ENCODE measurements around the gene NABP2.
"Not testable (repeated sequence)": the region's sequence is repeated elsewhere in the genome, so short reads cannot be mapped to it uniquely, and the experiment has no call there.

NABP2 gene

GRCh38 chr12:56224102-56224701, at the start of gene NABP2:
NABP2 (plus strand) TSS chr12:56224342; CDS start chr12:56224857, 515 bp downstream.
- peak; percentile 95 for DNase-seq

DNA sequence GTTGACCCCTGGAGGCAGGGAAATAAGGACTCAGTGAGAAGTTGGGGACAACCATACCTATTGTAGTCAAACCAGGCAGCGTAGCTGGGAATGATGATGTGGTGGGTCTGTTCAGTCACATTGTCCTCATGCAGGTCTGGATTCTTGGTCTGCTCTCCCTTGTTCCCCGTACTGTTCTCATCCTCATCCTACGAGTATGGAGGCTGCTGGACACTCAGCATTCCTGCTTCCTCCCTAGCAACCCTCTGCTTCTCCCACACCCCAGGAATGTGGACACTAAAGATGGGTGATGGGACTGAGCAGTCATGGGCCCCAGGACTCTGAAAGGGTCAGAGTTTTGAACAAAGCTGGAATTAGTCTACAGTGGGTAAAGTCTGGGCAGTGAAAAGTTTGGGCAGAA, 45.8 kb upstream of the NABP2 start:
- no peak for DNase-seq

DNA sequence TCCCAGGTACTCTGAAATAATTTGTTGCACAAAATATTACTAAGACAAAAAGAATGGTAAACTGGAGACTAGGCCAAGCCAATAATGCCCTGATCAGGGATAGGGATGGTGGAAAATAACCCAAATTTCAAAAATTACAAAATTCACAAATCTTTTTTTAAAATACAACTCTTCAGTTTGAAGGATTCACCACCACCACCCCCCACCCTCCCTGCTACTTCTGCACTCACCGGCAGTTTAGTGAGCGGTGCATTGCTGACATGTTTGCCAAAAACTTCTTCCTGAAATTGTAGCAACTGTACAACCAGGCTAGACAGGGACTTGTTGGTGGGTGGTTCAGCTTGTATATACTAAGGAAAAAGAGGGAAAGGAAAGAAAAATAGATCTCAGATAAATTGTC, 37.2 kb upstream of the NABP2 start:
- no peak for DNase-seq

DNA sequence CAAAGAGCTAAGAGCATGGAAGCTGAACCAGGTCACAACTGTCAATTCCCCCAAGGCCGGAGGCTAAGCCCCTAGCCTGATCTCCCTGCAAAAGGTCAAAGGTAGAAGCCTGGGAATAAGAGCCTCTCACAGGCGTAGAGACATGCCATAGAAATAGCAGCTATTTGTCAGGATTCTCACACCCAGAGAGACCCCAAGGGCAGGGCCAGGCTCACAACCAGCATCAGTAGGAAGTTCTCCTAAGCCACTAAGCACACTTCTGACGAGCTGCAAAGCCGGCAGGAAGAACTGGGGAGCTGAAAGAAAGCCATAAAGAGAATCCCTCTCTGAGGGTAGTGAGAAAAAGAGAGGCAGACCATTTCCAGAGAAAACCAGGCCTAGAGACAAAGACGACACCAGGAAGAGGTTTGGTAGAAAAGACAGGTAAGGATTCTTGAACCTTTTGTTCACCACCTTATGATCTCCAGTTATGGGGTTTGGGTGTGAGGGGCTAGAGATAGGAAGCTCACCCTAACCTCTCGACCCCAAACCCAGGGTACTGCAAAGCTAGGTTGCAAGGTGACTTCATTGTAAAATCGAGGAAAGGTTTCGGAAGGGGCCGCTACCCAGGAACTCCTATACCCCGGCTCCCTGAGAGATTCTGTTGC, 35.9 kb upstream of the NABP2 start:
- no peak for DNase-seq

DNA sequence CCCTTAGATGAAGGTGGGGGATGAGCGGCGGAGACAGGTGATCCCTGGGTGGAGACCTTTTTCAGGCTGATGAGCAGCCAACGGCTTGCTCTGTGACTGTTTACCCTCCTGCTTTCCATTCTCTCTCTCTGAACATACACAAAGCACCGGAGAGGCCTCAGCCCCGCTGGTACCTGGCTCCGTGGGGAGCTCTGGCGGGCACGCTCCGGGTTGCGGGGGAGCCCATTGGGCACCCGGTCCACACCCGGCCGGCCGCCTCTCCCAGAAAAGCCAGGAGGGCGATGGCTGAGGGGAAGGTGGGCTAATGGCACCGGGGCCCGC, 35.4 kb upstream of the NABP2 start:
- DNase-seq: peak; percentile 17

DNA sequence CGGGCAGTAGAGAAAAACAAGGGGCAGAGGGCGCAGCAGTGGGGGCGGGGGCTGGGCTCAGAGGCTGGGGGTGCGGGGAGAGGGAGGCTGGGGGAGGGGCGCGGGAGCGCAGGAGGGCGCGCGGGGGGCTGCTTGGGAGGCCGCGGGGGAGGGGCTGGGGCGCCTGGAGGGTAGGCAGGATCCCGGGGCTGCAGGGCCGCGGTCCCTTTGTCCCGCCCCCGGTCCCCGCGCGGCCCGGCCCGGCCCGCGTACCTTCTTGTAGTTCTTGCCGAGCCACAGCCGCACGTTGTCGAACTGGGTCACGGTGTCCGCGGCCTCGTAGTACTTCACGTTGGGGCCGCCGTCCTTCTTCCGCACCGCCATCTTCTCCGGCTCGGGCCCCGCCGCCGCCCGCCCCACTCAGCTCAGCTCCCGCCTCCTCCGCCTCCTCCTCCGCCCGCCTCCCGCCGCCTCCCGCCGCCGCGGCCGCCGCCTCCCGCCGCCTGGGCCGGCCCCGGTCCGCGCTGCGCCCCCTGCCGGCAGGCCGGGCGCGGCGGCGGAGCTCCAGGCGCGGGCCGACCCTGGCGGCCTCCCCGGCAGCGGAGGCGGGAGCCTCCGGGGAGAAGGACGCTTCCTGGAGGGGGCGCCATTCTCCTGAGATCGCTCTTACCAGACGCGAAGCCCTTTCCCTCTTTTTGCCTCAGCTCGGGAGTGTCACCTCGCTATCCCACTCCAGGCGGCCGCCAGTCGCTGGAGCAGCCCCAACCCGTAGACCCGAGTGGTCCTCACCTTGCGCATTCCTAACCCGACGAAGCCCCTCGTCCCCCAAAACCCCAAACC, 34.8 kb upstream of the NABP2 start, which contains the start of gene SMARCC2:
SMARCC2 (minus strand) TSS at position 385 of the 819 bp plus-strand sequence; CDS start at position 363, 22 bp downstream.
- peak; percentile 81 for DNase-seq

DNA sequence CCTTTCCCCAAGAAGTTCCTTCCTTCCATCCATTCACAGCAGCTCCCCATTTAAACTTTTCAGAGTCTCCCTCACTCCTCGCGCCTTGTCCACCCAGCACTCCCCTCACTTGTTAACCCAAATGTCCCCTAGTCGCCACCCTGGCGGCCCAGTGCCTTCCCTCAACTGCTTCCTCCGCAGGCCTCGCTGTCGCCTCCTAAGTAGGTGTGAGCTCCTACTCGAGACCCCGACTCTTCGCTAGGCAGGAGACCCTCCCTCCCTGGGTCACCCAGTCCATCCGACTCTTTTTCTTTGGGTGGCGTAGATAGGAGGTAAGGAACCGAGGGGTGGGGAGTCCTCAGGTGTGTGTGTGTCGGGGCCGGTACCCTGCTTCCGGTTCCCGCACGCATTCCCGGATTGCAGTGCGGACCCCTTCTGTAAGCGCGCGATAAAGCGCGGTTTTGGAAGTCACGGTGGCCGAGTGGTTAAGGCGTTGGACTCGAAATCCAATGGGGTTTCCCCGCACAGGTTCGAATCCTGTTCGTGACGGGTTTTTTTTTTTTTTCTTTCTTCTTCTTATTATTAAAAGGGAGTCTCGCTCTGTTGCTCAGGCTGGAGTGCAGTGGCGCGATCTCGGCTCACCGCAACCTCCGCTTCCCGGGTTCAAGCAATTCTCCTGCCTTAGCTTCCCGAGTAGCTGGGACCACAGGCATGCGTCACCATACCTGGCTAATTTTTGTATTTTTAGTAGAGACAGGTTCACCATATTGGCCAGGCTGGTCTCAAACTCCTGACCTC, 34.0 kb upstream of the NABP2 start:
- DNase-seq: peak; percentile 76

DNA sequence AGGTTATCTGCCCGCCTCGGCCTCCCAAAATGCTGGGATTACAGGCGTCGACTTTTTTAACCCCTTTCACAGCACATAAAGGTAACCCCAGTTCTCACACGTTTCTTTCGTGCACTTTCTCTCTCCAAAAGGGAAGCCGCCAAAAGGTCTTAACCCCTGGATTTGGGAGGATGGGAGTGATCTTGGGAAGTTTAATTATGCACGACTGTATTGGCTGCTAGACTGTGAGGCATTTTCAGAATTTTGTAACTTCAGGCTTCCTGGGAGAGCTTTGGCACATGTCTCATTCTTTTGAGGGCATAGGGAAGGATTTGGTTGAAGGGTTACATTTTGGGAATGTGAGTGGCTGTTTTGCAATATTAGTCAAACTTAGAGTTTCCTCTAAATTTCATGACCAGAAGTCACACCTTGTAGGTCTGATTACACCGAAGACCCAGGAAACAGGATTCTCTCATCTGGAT, 33.4 kb upstream of the NABP2 start:
- DNase-seq: no peak

- no peak for DNase-seq
Measured at GRCh38 chr12:56192582-56192981, 31.6 kb upstream of the NABP2 start.

GRCh38 chr12:56193025-56193578, 31.0 kb upstream of the NABP2 start:
- peak; percentile 74 for DNase-seq

DNA sequence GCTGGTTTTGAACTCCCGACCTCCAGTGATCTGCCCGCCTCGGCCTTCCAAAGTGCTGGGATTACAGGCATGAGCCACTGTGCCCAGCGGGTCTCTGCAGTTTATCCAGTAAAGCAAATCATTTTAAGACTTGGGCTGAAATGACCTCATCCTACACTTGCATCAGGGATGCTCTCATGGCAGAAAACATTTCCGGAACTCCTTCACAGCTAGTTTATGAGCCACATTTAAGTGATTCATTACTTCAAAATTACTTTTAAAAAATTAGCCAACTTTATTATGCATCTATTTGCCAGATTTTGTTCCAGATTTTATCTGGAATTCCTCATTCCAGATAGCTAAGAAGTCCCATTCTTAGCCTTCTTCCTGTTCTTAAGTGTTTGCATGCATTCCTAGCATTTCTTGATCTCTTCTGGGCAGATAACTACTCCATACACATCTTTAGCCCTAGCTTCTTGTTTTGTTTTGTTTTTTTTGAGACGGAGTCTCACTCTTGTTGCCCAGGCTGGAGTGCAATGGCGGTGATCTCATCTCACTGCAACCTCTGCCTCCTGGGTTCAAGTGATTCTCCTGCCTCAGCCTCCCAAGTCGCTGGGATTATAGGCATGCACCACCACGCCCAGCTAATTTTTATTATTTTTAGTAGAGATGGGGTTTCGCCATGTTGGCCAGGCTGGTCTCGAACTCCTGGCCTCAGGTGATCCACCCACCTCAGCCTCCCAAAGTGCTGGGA, 27.2 kb upstream of the NABP2 start:
- DNase-seq: not testable (repeated sequence)

DNA sequence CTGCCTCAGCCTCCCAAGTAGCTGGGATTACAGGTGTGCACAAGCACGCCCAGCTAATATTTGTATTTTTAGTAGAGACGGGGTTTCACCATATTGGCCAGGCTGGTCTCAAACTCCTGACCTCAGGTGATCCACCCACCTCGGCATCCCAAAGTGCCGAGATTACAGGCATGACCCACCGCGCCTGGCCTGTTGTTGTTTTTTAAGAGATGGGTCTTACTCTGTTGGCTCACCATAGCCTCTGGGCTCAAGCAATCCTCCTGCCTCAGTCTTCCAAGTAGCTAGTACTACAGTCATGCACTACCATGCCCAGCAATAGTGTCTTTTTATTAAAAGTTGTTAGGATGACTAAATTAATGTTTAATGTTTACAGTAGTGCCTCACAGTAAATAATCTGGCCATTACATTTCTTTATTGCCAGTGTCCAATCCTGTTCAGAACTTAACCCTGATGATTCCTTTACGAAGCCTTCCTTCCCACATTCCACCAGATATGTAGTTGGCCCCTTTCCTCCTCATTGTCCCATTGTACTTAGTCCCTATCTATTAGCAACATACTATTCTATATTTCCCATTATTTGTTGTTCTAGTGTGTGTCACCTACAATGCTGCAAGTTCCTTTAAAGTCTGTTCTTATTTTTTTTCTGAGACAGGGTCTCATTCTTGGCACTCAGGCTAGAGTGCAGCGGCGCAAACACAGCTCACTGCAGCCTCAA, 26.1 kb upstream of the NABP2 start:
- DNase-seq: no peak

DNA sequence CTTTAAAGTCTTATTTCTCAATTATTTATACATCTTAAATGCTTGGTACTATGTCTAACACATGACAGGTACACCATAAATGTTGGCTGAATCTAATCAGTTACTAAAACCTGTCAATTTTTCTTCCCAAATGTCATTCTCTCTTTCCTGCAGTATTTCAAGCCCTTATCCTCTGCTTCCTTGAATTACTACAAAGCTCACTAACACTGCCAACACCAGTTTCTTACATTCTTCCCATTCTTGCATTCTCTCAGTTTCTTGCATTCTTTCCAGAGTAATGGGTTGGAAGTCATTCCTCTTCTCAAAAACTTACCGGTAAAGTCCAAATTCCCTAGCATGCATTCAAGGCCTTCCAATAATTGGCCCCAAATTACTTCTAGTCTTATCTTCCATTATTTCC, 25.3 kb upstream of the NABP2 start:
- DNase-seq: no peak

- DNase-seq: no peak
Measured at GRCh38 chr12:56202366-56202765, 21.8 kb upstream of the NABP2 start.

DNA sequence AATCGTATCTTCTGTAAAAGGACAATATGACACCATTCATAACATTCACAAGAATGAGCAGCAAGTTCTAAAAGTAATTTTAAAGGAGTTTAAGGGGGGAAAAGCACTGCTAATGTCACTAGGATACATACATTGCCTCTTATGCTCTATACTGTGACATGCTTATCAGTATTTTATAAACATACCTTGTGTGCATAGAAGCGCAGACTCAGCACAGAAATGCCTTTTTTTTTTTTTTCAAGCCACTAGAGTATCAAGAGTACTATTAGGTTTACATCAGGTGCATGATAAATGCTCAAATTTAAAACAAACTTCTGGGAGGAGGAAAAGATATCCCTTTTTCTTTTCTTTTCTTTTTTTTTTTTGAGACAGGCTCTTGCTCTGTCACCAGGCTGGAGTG, 21.3 kb upstream of the NABP2 start:
- no peak for DNase-seq

- DNase-seq: no peak
Measured at GRCh38 chr12:56204275-56204674, 19.9 kb upstream of the NABP2 start.

GRCh38 chr12:56205445-56205844, 18.7 kb upstream of the NABP2 start:
- DNase-seq: no peak

DNA sequence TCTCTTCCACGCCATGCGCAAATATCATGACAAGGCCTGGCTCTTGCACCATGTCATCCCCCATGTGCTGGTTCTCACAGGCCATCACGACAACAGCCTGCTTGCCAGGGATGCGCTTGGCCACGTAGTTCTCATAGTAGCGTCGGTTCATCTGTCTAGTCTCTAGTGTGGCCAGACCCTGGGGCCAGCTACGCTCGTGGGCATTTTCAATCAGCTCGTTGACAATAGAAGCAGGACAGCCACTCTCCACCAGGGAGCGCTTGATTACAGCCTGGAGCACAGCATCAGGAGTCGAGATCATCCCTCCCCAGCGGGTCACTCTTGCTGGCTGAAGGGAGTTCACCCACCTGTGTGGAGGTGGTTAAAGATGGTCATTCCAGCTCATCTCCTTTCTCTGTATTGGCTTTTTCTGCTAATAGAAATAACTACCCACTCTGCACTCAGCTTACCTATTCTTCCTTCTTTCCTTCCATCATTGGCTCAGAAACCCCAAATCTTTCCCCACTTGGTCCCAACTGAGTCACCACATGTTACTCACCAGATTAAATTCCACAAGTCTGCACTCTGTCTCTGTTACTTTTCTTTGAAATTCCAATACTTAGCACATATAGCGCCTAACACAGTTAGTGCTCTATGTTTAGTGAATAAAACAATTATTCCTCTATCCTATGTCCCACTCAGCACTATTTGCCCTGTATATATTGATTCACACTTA, 17.5 kb upstream of the NABP2 start:
- DNase-seq: no peak

DNA sequence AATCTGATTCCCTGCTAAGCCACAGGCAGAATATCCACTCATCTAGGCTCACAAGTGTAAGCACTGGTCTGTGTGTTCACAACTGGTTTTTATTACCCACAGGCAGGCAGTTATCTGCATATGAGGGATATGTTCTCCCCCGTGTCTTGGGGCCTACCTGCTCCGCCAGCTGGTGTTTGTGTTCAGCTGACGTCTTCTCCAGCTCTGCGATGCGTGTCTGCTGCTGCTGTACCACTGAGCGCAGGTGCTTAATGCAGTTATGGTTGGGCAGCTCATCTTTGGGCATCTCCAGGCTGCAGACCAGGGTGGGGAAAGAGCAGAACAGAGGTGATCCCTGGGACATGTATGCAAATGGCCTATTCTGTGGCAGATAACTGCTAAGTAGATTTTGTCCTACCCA, 16.1 kb upstream of the NABP2 start:
- DNase-seq: peak; percentile 82

DNA sequence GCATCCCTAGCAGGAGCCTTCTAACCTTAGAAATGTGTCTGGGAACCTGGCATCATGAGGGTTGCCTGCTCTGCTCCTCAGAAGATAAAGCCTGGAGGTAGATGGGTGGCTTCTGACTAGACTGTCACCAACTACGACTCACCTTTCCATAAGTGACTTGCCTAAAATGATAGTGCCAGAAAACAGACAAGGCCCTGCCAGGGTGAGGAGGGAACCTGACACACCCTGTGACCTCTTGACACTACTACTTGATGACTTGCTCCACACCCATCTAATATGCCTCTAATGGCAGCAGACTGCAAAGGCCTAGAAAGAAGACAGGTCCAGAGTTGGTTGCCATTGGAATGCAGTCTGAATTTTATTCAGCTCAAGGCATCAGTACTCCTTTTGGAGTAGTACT, 11.8 kb upstream of the NABP2 start:
- DNase-seq: no peak

DNA sequence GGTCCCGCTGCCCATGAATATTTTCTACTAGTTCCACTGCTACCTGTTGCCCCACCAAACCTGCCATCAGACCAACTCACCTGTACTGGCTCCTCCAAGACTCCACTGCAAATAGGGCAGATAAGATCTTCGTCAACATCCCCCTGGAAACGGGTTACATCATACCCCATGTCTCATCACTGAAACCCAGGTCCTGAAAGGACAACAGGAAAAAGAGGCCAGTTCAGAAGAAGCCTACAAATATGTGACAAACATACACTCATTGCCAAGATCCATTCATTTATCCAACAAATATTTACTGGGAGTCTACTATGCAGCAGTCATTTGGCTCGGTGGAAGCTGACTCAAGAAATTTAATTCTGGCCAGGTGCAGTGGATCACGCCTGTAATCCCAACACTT, 10.3 kb upstream of the NABP2 start:
- DNase-seq: no peak

All from NCI-H526 treated with DMSO at 0.1 percent for 48 hours (cell line).